ENCODE measurements around the gene NRROS.

GRCh38 chr3:196624907-196625306 lies 14.6 kb upstream of the NRROS start:
- TF ChIP-seq CTCF (IDR thresholded peaks at IDR 0.05; ENCODE audit: insufficient read depth, low read length, poor library complexity, severe bottlenecking) (no peak), EZH2phosphoT487 (conservative IDR thresholded peaks at IDR 0.05; ENCODE audit: low read length) (no peak)

Measured in SU-DHL-6 (cell line).